HG02642 (cell line): ENCODE data around the gene UBE2U.
"Not testable (repeated sequence)": the region's sequence is repeated elsewhere in the genome, so short reads cannot be mapped to it uniquely, and the experiment has no call there.

ENCODE experiments used
- ATAC-seq: cut with Tn5 transposase; IDR thresholded peaks from one replicate; pipeline ENCODE4 v1.9.1; 2021; ENCODE audit warnings: mild to moderate bottlenecking; ENCODE audit not compliant: unreplicated experiment, poor library complexity

Gene UBE2U

DNA sequence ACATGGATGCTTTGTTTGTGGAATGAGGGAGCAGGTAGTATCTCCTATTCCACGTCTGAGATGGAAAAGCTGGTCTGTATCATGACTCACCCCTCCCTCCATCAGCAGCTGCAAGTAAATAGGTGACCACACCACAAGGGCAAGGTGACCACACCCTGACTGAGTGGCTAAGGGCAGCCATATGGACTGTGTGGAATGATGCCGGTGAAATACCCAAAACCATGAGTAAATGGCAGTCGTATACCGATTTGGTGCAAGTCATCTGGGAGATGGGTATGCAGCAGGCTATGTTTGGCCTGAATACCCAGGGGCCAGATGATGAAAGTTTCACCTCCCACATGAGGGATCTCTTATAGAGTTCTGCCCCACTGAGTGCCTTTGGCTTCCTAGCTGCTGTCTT lies 15.8 kb upstream of the UBE2U start:
- ATAC-seq: no peak

DNA sequence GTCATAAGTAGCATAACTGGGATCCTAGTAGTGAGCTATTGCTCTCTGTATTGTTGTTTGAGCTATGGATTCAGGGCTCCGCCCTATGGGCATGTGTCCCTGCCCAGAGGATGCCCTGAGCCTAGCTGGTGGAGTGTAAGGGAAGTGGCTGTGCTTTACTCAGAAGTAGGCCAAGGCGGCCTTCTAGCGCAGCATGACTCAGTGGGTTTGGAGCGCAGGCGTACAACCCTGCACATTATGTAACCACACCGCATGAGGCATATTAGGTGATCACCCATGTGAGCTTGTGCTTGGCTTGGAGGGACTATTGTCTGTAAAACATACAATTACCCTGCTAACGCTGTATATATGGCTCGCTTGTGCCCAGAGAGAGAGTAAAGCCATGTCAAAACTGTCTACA lies 11.1 kb upstream of the UBE2U start:
- ATAC-seq: no peak

DNA sequence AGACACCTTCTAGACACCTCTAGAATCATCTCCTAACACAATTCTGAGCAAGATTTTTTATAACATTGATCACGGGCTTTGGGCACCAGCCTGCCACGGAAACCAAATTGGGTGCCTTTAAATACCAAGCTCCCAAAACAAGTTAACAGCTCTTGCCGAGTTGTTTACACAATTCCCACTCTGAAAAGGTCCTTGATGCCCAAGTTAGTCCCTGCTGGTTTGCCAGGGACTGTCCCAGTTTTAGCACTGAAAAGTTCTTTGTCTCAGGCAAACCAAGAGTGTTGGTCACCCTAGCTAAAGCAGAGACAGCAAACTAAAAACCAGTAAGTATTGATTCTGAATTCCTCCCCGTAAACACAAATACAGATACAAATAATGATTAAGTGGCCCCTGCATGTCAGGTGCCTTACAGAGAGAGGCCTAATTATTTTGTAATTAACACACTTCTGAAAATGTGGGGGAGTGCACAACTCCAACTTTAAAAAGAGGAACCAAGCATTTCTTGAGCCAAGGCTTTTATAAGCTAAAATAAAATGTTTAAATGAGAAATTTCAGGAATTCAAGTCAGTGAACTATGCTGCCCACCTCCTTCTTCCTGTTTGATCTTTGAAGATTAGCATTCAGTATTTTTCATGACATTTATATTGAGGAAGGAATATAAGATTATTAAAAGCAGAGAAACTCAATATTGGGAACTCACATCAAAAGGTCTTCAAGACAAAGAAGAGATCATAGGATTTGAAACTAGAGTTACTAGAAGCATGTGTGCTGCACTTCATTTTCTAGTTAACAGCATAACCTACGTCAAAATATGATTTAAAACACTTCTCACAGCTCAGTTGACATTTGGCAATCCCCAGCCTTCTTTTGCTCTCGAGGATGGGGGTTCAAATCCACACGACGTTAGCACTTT lies 9.0 kb upstream of the UBE2U start:
- no peak for ATAC-seq

DNA sequence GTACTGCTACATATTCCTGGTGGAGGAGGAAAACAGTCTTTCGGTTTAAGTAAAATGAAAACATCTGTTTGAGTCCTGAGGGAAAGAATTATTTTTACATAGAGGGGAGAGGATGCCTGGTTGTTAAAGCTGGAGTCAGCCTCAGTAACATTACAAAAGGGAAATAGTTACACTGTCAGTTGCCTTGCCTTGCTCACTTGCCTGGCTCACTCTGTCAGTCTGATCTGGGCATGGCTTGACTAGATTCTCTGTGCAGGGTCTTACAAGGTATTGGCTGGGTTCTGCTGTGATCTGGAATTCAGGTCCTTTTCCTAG lies 8.4 kb upstream of the UBE2U start:
- ATAC-seq: no peak

DNA sequence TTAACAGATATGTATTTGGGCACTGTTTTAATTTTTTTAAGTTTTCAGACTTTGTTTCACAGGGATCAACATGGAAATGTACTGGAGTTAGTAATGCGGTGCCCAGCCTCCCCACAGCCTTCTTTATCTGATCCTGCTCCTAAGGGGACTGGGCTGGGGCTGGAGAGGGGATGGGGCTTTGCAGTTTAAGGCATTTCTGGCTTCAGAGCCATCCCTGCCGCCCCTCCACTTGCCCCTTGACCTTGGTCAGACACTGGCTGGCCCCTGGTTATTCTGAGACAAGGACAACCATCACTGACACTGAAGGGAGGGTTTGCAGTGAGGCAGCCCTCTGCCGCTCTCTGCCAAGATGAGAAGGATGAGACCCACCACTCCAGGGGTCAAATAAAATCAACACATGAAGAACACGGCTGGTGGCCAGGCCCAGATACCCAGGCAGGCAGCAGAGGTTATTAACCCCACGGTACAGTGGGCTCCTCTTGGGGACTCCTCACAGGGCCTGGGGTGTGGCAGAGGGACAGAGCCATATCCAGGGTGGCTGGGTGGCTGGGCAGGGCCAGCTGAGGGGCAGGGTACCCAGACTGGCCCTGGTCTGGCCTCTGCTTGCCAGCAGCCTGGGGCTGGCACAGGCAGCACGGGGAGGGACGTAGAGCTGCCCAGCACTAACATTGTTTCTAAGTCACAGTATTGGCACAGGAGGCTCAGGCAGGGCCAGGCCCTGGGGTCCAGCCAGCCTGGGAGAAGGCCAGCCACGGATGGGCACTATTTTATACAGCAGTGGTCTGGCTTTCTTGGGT lies 7.2 kb upstream of the UBE2U start:
- ATAC-seq: no peak

DNA sequence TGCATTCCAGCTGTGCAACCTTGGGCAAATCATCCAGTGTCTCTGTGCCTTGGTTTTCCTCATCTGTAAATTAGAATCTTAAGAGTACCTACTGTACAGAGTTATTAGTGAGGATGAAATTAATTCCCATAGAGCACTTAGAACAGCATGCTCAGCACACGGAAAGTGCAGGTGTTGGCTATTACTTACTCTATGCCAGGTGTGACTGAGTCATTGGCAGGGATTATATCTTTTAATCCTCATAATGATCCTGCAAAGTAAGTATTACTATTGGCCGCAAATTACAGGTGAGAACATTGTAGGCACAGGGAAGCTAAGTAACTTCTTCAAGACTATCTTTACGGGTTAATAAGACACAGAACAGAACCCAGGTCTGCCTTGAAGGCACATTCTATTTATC lies 6.3 kb upstream of the UBE2U start:
- no peak for ATAC-seq

DNA sequence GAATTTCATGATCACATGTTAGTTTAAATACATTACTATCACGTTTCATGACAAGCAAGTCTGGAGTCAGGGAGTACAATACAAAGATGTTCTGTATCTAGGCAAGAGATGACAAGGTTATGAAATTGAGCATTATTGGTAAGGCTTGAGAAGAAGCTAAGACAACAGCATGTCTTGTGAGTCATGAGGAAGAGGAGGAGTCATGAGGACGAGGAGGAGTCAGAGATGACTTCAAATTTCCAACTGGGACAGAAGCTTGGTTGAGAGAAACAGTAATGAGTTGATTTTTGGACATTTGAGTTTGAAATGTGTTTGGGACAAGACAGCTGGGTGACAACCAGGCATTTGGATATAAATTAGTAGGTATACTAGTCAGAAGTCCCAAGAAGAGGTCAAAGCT lies 4.3 kb upstream of the UBE2U start:
- ATAC-seq: no peak

DNA sequence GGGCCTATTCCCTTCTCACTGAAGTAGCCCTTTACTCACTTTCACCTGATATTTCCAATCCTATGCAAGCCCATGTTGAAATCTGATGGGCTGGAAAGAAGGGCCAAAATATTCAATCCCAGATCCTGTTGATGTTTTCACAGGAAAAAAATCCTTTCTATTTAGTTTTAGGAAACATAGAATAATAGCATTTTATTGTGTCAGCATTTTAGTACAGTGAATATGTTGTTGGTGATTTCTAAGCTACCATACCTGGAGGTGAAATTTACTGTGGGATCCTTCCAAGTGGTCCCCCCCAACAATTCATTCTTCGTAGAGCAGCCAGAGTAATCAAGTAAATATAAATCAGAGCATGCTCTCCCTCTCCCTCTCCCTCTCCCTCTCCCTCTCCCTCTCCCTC lies 3.4 kb upstream of the UBE2U start:
- ATAC-seq: no peak

DNA sequence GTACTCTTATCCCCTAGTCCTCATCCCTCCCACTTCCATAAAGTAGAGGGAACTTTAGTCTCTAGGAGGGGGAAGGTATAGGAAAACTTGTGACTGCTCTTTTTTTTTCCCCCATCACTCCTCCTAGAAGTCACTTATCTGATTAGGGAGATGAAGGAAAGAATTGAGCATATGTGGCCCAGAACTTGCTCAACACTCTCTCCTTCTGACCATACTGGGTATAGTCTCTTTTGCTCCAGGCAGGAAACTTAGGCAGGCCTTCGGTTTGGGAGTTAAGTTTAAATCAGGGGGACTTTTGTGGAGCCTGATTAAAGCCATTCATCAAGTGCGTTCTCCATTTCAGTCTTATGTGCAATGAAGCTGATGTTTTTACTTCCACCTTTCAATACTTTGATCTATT lies 5.8 kb downstream of the UBE2U start:
- ATAC-seq: no peak

DNA sequence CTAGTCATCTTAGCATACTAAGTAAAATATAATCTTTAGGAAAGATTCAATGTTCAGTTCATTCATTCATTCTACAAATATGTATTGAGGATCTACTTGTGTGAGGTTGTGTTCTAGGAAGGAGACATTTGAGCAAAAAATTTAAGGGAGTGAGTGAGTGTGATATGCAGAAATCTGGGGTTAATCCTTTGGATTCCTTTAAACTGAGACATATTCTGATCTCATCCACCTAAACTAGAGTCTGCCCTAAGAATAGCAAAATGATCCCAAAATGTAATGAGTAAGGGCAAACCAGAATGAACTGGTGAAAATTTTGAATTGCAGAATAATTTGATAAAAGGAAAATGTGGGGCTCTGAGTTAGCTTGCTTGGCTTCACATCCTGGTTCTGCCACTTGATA lies 8.6 kb downstream of the UBE2U start:
- no peak for ATAC-seq

DNA sequence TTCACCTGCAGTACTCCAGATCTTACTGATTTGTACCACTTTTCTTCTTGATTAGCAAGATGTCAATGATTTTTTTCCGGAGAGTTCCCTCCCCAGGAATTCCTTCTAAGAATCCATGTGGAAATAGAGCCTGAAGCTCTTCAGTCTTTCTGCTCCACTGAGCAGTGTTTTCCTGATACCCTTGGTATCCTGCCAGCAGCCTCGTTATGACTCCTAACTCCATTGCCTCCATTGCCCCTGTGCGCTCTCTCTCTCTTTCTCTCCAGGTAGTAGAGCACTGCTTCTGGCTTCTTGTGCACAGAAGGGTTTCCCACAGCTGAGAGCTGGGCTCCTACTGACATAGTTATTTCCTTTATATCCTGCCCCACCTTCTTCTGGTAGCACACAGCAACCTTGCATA lies 12.2 kb downstream of the UBE2U start:
- no peak for ATAC-seq

DNA sequence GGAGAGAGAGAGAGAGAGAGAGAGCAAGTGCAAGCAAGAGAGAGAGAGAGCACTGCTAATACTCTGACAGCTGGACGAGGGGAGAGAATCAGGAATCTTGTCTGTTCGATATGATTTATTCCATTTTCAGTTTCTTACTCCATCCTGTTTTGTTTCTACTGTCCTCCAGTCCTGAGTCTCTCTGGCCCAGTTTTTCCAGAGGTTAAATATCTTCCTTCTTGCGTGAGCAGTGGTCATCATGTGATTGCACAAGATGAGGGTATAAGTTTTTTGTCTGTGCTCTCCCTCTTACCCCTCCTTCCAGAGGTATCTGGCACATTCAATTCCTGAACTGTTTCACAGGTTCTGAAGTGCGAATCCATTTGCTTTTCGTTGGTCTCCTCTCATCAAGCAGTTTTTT lies 16.8 kb downstream of the UBE2U start:
- ATAC-seq: no peak

DNA sequence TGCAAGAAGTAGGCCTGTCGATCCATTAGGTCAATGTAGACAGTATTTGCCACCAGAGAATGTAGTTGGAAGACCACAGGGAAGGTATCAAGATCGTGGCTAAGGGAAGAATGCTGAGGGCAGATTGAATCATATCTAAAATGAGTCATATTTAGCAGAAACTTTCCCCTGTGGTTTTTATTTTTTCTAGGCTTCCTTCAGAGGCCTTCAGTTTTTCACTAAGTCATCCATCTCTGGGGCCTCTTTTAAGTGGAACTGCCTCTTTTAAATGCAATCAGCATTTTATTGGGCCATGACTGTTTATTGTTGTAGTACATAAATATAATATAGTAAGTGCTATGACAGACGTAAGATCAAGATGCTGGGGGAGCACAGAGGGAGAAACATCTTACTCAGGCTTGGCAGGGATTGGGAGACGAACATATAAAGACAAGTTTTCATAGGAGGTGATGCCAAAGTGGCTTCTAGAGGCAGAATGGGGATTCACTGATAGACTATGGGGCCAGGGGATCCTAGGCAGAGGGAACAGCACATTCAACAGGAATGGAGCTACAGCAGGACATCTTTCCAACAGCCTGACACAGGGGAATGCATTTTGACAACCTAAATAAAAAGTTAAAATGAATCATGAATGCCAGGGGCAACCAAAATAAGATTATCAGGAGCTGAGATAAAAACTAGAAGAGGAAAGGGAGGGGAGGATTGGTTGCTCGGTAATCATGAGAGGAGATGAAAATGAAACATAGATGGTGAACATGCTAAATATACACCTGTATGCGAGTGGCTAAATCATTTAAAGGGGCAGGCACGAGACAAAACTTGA lies 20.1 kb downstream of the UBE2U start:
- no peak for ATAC-seq

DNA sequence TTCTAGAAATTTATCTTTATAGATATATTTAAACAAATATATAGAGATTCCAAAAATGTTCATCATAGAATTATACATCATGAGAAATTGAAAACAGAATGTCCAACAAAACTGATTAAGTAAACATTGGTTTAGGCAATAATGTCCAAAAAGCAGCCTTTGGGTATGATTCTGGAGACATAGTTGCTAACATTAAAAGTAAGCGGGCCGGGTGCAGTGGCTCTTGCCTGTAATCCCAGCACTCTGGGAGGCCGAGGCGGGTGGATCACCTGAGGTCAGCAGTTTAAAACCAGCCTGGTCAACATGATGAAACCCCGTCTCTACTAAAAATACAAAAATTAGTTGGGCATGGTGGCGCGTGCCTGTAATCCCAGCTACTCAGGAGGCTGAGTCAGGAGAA lies 20.8 kb downstream of the UBE2U start:
- ATAC-seq: not testable (repeated sequence)

DNA sequence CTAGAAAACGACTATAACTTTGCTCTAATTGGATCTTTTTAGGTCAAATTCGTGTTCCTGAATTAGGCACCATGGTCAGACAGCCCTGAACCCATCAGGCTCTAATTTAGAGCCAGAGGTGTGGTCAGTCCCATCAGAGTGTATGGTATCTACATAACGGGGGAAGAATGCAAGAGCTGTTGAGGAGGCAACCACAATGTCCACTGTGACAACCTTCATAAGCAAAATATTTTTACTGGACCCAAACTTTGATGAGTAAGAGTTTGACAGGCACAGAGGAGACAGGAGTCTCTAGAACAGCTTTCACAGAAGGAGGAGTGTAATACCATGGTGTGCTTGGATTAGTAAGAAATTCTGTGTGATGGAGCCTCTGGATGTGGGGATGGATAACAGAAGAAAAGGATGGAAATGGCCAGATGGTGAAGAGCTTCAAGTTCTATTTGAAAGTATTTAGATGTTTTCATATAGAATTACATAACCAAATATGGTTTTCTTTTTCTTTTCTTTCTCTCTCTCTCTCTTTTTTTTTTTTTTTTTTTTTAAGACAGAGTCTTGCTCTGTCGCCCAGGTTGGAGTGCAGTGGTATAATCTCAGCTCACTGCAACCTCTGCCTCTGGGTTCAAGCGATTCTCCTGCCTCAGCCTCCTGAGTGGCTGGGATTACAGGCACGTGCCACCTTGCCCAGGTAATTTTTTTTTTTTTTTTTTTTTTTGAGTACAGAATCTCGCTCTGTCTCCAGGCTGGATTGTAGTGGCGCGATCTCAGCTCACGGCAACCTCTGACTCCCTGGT lies 24.9 kb downstream of the UBE2U start:
- ATAC-seq: no peak

DNA sequence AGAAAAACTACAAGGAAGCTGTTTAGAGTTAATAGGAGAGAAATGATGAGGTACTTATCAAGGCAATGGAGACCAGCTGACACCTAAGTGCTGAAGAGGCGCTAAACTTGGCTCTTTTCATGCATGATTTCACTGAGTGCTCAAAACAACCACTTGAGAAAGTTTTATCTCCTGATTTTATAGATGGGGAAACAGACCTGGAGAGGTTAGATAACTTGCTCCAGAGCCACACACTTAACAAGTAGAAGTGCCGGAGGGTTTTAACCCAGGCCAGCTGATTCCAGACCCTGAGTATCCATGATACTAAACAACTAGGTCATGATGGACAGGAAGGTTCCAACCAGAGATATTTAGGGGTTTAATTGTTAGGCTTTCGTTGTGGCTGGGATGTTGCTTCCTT lies 25.9 kb downstream of the UBE2U start:
- ATAC-seq: no peak

DNA sequence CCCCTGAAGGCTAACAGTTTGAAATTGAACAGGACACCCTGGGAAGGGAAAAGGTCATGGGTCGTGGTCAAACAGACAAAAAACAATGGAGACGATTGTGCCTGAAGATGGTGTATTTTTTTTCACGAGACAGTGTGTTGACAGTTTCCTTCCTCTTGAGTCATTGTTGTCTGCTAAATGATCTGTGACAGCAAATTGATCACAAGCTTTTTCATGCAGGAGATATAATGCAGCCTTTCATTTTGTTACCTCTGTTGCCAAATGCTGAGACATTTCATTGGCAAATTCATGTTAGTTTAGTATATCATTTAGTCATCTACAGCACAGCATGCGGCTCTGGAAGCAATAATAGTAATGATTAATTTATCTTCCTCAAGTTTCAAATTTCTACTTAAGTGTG lies 27.7 kb downstream of the UBE2U start:
- ATAC-seq: no peak

DNA sequence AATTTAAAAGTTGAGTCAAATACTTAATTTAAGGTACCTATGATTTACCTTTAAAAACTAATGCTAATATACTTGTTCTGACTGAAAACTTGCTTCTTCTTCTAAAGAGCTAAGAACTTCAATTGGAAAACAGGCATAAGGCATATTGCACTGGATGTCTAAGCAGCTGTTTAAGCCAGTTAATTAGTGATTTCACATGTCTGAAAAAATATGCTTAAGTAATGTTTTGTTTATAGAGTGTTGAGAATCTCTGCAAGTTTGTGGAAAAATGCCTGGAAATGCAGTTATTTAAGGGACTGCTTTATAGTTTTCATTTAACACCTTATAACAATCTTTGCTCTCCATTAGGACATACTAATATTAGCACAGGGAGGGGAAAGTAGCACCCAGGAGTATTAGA lies 28.2 kb downstream of the UBE2U start:
- ATAC-seq: no peak

DNA sequence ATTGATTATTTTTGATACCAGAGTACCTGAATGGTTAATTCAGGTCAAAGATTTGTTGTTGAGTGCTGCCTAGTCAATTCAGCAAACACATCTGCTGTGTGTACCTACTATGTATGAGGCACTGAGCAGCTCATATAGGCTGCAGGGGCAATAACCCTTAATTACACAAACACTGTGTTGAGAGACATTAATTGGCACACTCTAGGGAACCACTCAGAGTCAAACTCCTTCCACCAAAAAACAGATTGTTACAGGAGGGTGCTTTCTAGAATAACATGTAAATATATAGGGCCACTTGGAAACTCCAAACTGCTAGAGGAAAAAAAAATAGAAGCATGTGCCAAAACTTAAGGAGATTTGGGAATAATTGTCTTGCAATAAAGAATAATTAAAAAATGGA lies 31.3 kb downstream of the UBE2U start:
- ATAC-seq: no peak

DNA sequence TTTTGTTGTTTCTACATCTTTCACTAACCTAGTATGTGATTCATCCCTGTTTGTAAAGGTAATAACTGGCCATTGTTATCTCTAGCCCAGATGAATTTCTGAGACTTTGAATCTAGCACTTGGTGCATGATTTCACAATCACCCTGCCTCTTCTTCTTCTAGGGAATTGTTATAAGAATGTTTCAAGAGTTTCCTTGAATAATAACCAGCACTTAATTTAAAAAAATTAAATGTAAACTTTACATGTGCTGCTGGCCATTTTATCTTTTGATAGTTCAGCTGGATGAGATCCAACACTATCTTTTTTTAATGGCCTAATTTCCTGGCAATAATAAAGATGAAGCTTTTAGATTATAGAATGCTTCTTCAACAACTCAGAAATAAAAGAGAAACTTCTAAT lies 31.8 kb downstream of the UBE2U start:
- no peak for ATAC-seq
